ENCODE results near the gene MLLT10.

DNA sequence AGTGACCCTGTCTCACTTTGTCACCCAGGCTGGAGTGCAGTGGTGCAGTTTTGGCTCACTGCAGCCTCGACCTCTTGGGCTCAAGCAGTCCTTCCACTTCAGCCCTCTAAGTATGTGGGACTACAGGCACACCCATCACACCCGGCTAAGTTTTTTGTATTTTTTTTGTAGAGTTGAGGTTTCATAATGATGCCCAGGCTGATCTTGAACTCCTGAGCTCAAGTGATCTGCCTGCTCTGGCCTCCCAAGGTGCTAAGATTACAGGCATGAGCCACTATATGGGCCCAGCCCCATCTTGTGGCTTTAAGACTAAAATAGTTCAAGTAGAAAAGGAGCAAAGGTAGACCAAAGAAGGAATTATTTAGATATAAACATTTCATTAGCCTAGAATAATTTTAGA, 65.5 kb downstream of the MLLT10 start:
- no peak for TF ChIP-seq POLR2AphosphoS5 (IDR thresholded peaks at IDR 0.05; ENCODE audit: low read depth, low read length)
- no peak for TF ChIP-seq POLR2A (IDR thresholded peaks at IDR 0.05; ENCODE audit: low read depth, low read length)
